AG04450 (cell line): Measurements from ENCODE around the gene SYT10. TPM values are rescaled to one million over a fixed set of nuclear protein-coding genes. Genes with fewer than 3 reads are reported as not detected.

ENCODE experiments used
- CTCF ChIA-PET: fragments of 300-600, 350-600 bp; formaldehyde crosslinking; extraction: SDS; loops from one replicate; lab custom pipeline; 2022; ENCODE audit warnings: antibody characterized with exemption, inconsistent platforms; lab: Charles Lee
- POLR2A ChIA-PET: fragments of 350-600 bp; formaldehyde crosslinking; extraction: SDS; loops from one replicate; lab custom pipeline; 2021; ENCODE audit warnings: antibody characterized with exemption, inconsistent platforms; lab: Yijun Ruan, JAX
- DNase-seq: peaks from one replicate; pipeline ENCODE4 v3.0.0-alpha.2; 2011; ENCODE audit warnings: low read depth, low spot score
- H3K27ac ChIP-seq: one replicate; pipeline ENCODE4 v1.5.1; 2012; ENCODE audit warnings: low read depth, low read length, control low read depth
- H3K27me3 ChIP-seq: one replicate; pipeline ENCODE4 v1.6.0; 2012; ENCODE audit warnings: low read length; ENCODE audit not compliant: control insufficient read depth, insufficient read depth
- H3K4me3 ChIP-seq: 2 replicates; pipeline ENCODE4 v1.5.1; 2011; ENCODE audit warnings: mild to moderate bottlenecking, low read depth, low read length, control low read depth
- H3K9me3 ChIP-seq: 2 replicates; pipeline ENCODE4 v1.5.1; 2012; ENCODE audit warnings: low read length; ENCODE audit not compliant: control insufficient read depth, insufficient read depth
- CTCF ChIP-seq: IDR thresholded peaks from 2 replicates; pipeline ENCODE4 v1.5.1; 2011; ENCODE audit warnings: low read depth, low read length, control low read depth, inconsistent platforms
- polyA plus RNA-seq: library from polyadenylated mRNA; depleted of rRNA; stranded (reverse); fragments of >200 nt; gene quantifications from 2 replicates; pipeline ENCODE4 v1.2.3, GENCODE V29; 2011

SYT10 gene
- polyA plus RNA-seq, 1 experiment, result not detected

- no peak for TF ChIP-seq CTCF
- peaks cover 4% of the 10 kb centered on the region; the same call in 1 of the 2 replicates for H3K9me3 ChIP-seq
- ChIA-PET POLR2A (no interaction called here), CTCF (no interaction called here)
- no peak overlapping the region for H3K4me3 ChIP-seq
- no peak overlapping the region for H3K27ac ChIP-seq
- no peak for DNase-seq
- no peaks in the 10 kb centered on the region for H3K27me3 ChIP-seq
Measured at GRCh38 chr12:33476058-33476457, 36.4 kb upstream of the SYT10 start.

- POLR2A ChIA-PET, result no interaction called here
- H3K9me3 ChIP-seq, result peaks cover 4% of the 10 kb centered on the region; the same call in 1 of the 2 replicates
- CTCF ChIA-PET, result no interaction called here
Measured at GRCh38 chr12:33472299-33472698, 32.7 kb upstream of the SYT10 start.

GRCh38 chr12:33455096-33455495 is 15.5 kb upstream of the SYT10 start:
- Histone ChIP-seq H3K9me3 (peaks cover 7% of the 10 kb centered on the region), H3K4me3 (no peak overlapping the region), H3K27me3 (no peaks in the 10 kb centered on the region), H3K27ac (no peak overlapping the region)
- CTCF ChIA-PET, result no interaction called here
- POLR2A ChIA-PET, result no interaction called here
- DNase-seq, result no peak
- TF ChIP-seq CTCF, result no peak

More at GRCh38 chr12:33472299-33472698, 32.7 kb upstream of the SYT10 start:
- Histone ChIP-seq H3K4me3 (no peak overlapping the region), H3K27ac (no peak overlapping the region), H3K27me3 (no peaks in the 10 kb centered on the region)
- TF ChIP-seq CTCF, result no peak
- DNase-seq, result no peak

GRCh38 chr12:33450480-33450879 is 10.9 kb upstream of the SYT10 start:
- H3K27ac ChIP-seq, result no peak overlapping the region
- H3K27me3 ChIP-seq, result no peaks in the 10 kb centered on the region
- H3K9me3 ChIP-seq, result peaks cover 6% of the 10 kb centered on the region
- POLR2A ChIA-PET, result no interaction called here
- CTCF ChIA-PET, result no interaction called here
- no peak overlapping the region for H3K4me3 ChIP-seq
- no peak for DNase-seq
- no peak for TF ChIP-seq CTCF

GRCh38 chr12:33440477-33440876 is 858 bp upstream of the SYT10 start:
- ChIA-PET POLR2A (no interaction called here), CTCF (no interaction called here)
- peaks cover 15% of the 10 kb centered on the region; the same call in 1 of the 2 replicates for H3K9me3 ChIP-seq
- H3K4me3 ChIP-seq, result no peak overlapping the region
- H3K27ac ChIP-seq, result no peak overlapping the region
- no peak for DNase-seq
- TF ChIP-seq CTCF, result no peak
- no peaks in the 10 kb centered on the region for H3K27me3 ChIP-seq
